Measurements from ENCODE around the gene COL27A1.

Gene COL27A1

GRCh38 chr9:114221706-114222465, 66.5 kb downstream of the COL27A1 start:
- in situ Hi-C loops (cut with MboI; ENCODE audit: low sequenced_read_pairs), result no loop called here

GRCh38 chr9:114223564-114224246, 68.4 kb downstream of the COL27A1 start:
- in situ Hi-C loops (cut with MboI; ENCODE audit: low sequenced_read_pairs), result no loop called here

- in situ Hi-C loops (cut with MboI; ENCODE audit: low sequenced_read_pairs), result no loop called here
Observed at GRCh38 chr9:114224247-114224610, 68.9 kb downstream of the COL27A1 start.

- in situ Hi-C loops (cut with MboI; ENCODE audit: low sequenced_read_pairs), result no loop called here
Observed at GRCh38 chr9:114225561-114226212, 70.3 kb downstream of the COL27A1 start.

- in situ Hi-C loops (cut with MboI; ENCODE audit: low sequenced_read_pairs), result no loop called here
Observed at GRCh38 chr9:114226246-114227055, 71.1 kb downstream of the COL27A1 start.

GRCh38 chr9:114227288-114228015, 72.1 kb downstream of the COL27A1 start:
- in situ Hi-C loops (cut with MboI; ENCODE audit: low sequenced_read_pairs), result no loop called here

GRCh38 chr9:114228016-114228808, 72.9 kb downstream of the COL27A1 start:
- in situ Hi-C loops (cut with MboI; ENCODE audit: low sequenced_read_pairs), result no loop called here

GRCh38 chr9:114229295-114229694, 74.0 kb downstream of the COL27A1 start:
- in situ Hi-C loops (cut with MboI; ENCODE audit: low sequenced_read_pairs), result no loop called here

GRCh38 chr9:114230068-114230467, 74.7 kb downstream of the COL27A1 start:
- in situ Hi-C loops (cut with MboI; ENCODE audit: low sequenced_read_pairs), result no loop called here

- in situ Hi-C loops (cut with MboI; ENCODE audit: low sequenced_read_pairs), result no loop called here
Observed at GRCh38 chr9:114231273-114231672, 75.9 kb downstream of the COL27A1 start.

- in situ Hi-C loops (cut with MboI; ENCODE audit: low sequenced_read_pairs), result no loop called here
Observed at GRCh38 chr9:114231719-114232449, 76.5 kb downstream of the COL27A1 start.

GRCh38 chr9:114233491-114234185, 78.3 kb downstream of the COL27A1 start:
- in situ Hi-C loops (cut with MboI; ENCODE audit: low sequenced_read_pairs), result no loop called here

- in situ Hi-C loops (cut with MboI; ENCODE audit: low sequenced_read_pairs), result no loop called here
Observed at GRCh38 chr9:114235033-114235661, 79.8 kb downstream of the COL27A1 start.

GRCh38 chr9:114236391-114237138, 81.2 kb downstream of the COL27A1 start:
- in situ Hi-C loops (cut with MboI; ENCODE audit: low sequenced_read_pairs), result no loop called here

- in situ Hi-C loops (cut with MboI; ENCODE audit: low sequenced_read_pairs), result no loop called here
Observed at GRCh38 chr9:114237247-114237646, 81.9 kb downstream of the COL27A1 start.

GRCh38 chr9:114237781-114238180, 82.4 kb downstream of the COL27A1 start:
- in situ Hi-C loops (cut with MboI; ENCODE audit: low sequenced_read_pairs), result no loop called here

- in situ Hi-C loops (cut with MboI; ENCODE audit: low sequenced_read_pairs), result no loop called here
Observed at GRCh38 chr9:114238472-114238871, 83.1 kb downstream of the COL27A1 start.
